ENCODE data around the gene NTN1.
"Not testable (repeated sequence)": the region's sequence is repeated elsewhere in the genome, so short reads cannot be mapped to it uniquely, and the experiment has no call there.

NTN1 gene

DNA sequence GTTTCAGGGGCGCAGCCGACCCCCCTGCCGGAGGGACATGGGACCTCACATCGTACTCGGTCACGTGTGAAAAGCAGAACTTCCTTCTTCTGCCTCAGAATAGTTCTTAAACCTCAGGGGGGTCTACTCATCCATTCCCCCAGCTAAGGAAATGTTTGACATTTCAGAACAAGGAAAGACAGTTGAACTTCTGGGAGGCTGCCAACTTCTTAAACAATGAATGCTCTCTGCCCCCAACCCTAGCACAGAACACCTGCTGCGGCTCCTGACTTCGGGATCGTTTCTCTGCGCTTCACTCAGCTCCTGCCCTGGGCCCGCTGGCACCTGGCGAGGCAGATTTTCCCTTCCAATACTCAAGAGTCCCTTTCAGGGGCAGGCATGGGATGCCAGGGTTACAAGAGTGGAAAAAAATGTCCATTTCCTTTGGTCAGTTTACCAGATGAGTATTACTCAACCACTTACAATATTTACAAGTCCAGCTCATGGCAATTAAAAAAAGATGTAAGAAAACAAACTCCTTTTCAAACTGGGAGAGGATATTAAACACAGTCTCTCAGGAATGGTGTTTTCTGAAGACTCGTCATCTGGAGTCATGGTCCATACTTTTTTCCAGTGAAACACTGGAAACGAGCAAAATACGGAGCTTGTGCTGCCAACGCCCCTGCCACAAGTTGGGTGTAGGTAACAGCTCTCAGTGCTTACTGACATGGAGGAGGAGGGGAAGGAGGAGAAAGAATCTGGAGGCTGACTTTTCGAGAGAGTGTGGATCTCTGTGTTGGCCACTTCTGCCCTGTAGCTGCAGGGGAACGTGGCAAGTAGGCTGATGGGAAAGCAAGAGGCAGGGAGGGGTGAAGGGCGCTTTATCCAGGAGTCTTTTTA, 235.7 kb downstream of the NTN1 start:
- FAIRE-seq = no peak
- DNase-seq (ENCODE audit: extremely low spot score, insufficient read length, low read depth) = no peak

DNA sequence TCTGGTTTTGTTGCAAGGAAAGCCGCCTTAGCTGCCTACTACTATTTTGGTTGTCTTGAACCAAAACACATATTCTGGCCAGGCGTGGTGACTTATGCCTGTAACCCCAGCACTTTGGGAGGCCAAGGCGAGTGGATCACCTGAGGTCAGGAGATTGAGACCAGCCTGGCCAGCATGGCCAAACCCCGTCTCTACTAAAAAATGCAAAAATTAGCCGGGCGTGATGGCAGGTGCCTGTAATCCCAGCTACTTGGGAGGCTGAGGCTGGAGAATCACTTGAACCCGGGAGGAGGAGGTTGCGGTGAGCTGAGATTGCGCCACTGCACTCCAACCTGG, 236.3 kb downstream of the NTN1 start:
- DNase-seq (ENCODE audit: extremely low spot score, insufficient read length, low read depth); FAIRE-seq: not testable (repeated sequence)

DNA sequence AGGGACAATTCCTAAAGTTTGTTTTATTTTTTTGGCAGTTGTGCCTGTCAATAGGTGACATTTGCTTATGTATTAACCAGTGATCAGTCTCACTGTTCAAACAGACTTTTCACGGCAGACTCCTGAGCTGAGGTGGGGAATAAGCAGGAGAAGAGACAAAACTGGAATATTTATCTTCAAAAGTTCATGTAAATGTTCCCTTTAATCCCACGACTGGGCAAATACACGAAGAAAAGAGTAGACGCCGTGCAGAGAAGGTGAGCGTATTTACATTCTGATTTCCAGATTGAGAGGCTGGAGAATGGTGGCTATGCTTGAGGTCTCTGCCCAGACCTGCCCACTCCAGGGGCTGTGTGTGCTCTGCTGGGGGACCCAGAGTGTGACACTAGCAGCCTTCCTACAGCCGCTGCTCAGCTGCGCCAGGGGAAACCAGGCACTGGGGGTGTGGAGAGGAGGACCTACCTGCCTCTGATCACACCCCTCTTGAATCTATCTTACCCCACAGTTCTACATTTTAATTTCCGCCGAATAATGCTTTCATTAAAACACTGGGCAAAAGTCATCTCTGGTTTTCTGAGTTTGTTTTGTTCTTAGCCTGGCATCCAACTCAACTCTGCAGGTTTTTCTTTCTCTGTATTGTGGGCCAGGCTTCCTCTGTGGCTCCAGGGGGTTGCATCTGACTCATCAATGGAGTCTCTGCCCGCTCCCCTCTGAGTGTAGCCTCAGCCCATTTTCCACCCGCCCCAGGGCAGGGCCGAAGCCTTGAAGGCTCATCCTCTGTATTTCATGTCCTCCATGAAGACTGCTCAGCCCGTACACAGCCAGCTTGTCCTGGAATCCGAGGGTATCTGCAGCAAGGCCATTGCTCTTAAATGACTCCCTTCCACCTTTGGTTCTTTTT, 237.1 kb downstream of the NTN1 start:
- DNase-seq (ENCODE audit: extremely low spot score, insufficient read length, low read depth) = no peak
- no peak for FAIRE-seq

DNA sequence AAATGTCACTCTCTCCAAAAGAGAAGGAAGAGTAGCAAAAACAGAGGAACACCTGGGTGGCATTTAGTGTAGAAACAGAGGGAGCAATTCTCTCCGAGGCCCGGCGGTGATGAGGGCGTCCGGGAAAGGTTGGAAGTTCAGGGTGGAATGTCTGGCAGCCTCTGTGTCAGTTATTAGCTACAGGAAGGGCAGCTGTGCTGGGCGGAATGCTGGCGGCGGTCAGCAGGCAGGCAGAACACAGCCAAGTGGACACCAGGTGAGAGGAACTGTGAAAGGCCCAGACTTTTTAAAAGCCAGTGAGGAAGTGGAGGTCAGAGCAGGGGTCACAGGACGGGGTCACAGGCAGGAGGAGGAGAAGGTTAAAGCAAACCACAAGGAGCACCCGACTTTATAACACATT, 238.1 kb downstream of the NTN1 start:
- FAIRE-seq (no peak), DNase-seq (ENCODE audit: extremely low spot score, insufficient read length, low read depth) (no peak)

DNA sequence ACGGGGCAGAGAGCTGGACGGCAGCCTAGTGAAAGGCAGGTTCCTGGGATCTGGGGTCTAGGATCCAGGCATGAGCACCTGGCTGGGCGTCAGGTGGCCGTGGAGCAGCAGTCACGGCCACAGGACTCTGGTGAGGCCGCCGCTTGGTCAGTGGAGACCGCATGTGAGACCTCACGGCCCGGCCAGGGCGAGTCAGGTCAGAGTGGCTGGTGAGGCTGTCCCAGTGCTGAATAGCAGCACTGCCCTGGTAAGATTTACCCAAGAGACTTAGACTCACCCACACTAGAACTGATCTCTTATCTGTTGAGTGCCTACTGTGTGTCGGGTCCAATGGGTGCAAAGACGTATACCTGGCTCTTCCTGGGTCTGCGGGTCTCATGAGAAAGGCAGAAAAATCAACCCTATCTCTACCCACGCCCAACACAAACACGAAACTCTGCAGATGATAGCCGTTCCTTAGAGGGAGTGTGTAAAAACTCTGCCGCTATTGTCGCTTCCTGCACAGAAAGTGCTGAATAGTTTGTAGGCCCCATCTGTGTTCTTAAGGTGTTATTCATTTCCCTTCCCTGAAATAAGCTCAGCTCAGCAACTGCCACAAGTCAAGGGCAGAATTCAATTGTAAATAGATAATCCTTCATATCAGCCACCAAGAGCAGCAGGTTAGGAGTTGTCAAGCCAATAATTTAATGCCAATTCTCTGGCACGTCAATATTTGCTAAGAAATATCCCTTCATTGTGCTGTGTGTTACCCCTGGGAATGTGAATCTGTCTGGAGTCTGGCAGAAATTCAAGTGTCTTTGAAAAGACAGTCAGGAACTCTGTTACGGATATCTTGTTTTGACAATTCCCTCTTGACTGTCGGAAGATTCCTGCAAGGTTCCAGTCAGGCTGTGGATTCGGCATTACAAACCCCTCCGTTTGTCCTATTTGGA, 240.0 kb downstream of the NTN1 start:
- DNase-seq (ENCODE audit: extremely low spot score, insufficient read length, low read depth) = no peak
- FAIRE-seq = no peak

DNA sequence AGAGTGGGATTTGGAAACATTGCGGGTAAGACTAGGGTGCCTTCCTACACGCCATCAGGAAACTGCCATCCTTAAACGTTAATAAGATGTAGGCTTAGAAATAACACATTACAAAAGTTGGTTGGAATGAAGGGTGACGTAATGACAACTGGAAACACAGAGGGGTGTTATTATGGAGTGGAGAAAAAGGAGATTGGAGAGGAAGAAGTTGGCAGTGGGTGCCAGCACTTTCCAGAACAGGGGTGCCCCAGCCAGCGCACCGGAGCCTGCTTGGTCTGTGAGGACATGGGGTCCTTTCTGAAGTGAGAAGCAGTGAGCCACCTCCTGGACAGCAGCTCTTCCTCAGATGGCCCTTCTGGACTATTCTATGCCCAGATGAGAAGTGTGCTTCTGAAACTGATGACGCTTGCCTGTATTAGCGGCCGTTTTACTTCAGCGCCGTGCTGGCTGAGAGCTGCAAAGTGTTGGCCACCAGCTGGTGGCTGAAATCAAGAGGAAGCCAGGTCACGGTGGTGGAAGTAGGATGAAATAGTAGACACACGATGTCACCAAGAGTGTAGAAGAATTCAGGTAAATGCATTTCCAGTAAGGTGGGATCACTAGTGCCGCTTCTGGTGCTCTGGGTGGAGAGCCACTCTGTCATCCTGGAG, 244.8 kb downstream of the NTN1 start:
- DNase-seq (ENCODE audit: extremely low spot score, insufficient read length, low read depth) = no peak
- FAIRE-seq = no peak

DNA sequence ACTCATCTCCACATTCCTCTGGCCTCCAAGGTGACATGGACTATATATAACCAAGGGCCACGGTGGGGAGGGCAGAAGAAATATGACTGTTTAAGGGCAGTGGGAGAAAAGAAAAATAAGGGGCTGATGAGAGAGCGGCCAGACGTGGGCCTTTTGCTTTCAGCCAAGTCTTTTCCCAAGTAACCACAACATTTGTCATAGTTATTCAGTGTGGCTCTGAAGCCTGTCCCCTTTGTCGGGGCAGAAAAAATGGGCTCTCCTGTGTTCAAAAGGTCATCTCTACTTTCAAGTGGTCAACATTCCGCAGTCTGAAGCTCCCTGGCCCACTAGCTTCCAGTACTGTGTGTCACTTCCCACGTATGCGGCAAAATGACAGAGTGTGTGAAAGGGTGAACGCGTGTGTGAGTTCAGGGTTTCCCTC, 245.4 kb downstream of the NTN1 start:
- DNase-seq (ENCODE audit: extremely low spot score, insufficient read length, low read depth) (no peak), FAIRE-seq (no peak)

DNA sequence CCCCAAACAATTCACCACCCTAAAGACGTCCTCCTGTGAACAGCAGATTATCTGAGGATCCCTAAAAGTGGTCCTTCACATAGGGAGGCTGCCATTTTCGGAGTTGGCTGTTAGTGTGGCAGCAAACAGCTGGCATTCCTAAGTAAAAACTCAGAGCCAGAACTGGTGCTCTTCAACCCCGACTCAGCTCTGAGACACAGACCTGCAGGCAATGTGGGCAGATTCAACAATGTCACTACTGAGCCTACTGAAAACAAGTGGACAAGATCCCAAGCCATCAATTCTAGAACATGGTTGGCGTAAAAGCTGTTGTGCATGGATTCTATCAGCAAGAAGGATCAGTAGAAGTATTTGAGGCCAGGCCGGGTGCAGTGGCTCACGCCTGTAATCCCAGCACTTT, 247.2 kb downstream of the NTN1 start:
- no peak for FAIRE-seq
- no peak for DNase-seq (ENCODE audit: extremely low spot score, insufficient read length, low read depth)

DNA sequence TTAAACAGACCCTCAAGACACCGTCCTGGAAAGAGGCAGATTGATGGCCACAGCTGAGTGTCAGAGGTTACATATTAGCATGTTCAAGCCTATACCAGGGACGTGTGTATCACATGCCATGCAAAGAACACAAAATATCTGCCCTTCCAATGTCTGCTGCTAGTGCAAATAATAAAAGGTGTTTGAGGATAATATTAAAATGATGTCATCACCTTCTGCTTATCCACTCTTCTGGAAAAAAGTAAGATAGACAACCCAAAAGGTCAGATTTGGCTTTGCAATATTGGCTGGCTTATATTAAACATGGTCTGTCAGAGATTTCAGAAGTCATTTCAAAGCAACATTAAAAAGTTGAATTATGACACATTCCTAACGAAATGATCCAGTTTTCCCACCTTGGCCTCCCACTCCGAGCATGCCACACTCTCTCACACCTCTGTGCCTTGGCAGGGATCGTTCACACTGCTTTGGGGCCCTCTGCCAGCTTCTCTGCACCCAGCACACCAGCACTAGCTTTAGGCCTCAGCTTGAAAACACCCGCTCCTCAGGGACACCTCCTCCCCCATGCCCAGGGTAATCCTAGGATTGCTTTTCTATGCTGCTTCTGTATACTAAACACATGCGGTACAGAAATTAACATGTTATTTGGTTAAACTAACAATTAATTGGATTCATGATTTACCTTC, 248.2 kb downstream of the NTN1 start:
- FAIRE-seq (no peak), DNase-seq (ENCODE audit: extremely low spot score, insufficient read length, low read depth) (no peak)

DNA sequence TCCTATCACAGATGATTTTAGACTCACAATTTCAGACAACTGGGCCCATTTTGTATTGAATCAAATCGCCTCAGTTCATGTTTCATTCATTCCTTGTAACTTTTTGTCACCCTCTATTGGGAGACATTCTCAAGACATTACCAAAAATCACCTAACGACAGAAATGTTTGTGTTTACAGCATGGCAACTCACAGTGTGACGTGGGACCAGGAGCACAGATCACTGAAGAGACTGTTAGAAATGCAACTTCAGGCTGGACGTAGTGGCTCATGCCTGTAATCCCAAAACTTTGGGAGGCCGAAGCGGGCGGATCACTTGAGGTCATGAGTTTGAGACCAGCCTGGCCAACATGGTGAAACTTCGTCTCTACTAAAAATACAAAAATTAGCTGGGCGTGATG, 249.6 kb downstream of the NTN1 start:
- no peak for FAIRE-seq
- no peak for DNase-seq (ENCODE audit: extremely low spot score, insufficient read length, low read depth)

DNA sequence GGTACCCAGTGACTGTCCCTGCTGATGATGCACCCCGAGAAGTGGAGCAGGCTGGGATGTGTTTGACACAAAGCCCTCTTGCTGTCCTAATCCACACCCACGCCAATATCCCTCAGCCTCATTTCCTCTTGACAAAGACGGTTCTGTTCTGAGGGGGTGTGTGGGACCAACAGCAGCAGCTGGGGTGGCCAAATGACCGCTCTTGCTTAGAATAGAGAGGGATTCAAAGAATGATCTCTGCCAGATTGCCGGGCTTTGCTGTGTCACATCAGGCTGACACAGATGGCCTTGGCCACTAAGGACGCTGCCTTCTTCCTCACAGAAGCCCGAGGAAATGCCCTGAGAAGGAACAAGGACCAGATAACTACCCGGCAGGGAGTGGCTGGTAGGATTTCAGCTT, 250.7 kb downstream of the NTN1 start:
- FAIRE-seq (no peak), DNase-seq (ENCODE audit: extremely low spot score, insufficient read length, low read depth) (no peak)

DNA sequence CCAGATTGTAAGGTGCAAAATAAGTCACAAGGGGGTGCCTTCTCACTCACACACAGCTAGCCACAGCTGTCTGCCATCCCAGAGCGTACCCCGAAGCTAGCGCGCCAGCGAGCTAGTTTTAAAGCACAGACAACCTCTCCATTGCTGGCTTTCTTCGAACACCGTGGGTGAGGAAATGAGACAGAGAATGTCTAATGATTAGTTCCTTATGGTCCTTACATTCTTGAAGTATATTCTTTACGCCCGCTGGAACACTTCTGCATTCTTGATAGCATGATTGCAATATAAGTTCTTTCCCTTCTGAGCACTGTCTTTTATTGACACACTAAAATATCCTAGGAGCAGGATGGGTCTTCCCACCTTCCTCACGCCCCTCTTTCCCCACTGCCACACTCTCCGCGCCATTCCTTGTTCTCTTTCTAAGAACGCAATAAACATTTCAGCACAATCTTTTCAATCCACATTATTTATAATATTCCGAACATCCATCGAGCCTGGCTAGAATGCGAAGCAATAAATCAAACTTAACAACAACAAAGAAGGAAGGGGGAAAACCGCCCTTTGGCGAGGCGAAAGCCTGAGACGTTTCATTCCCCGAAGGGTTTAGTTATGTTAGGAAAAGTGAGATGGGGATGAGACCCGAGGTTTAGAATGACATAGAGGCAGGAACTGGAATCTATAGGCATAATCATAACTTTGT, 251.3 kb downstream of the NTN1 start:
- no peak for FAIRE-seq
- no peak for DNase-seq (ENCODE audit: extremely low spot score, insufficient read length, low read depth)

DNA sequence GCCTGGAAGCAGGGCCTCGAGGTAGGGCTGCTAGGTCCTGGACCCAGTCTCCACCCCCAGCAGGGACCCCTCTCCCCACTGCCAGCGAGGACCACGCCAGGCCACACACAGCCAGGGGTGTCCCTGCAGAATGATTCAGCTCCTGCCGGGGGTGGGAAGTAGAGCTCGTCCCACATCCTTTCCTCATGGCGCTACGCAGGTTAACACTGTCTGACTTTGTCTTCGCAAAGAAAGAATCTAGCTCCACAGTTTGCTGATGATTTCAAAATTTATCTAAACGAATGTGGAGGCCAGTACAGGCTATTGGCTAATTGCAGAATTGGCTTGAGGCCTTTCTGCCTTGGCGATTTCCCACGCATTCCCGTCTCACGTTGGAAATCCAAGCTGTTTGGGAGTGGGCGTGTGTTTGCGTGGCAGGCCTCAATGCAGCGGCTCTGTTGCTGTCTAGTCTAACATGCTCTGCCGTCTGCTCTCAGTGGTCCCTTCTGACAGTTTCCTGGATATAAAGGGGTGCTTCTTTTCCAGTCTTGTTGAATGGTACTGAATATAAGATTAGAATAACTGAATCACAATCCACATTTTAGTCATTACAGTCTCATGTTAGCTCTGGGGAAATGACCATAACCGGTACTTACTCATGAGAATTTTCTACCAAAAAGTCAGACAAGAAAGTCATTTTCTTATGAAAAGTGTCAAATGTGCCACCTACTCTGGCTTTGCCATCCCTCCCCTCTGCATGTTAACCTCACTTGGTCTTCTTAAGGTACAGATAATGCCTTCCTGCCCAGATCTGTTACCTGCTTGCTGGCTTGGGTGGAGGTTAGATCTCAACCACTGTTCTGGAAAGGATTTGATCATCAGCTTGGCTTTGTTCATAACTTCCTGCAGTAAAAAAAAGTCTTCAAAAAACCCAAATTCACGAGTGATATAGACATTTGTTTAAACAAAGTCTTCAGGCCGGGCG, 252.4 kb downstream of the NTN1 start:
- FAIRE-seq = no peak
- no peak for DNase-seq (ENCODE audit: extremely low spot score, insufficient read length, low read depth)

DNA sequence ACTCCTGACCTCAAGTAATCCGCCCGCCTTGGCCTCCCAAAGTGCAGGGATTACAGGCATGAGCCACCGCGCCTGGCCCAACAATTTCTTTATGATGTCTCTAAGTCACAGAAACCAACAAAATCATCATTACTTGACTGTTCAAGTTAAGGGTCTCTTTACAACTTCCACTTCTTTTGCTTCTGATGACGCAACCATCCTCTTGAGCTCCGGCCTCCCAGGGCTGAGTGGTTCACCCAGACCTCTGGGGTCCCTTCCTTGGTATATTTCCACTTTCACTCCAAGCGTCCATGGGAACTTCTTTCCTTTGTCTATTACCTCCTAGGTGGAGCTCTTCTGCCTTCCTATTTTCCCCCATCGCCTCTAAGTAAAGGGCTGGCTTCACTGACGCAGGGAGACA, 253.7 kb downstream of the NTN1 start:
- no peak for FAIRE-seq
- DNase-seq (ENCODE audit: extremely low spot score, insufficient read length, low read depth) = no peak

DNA sequence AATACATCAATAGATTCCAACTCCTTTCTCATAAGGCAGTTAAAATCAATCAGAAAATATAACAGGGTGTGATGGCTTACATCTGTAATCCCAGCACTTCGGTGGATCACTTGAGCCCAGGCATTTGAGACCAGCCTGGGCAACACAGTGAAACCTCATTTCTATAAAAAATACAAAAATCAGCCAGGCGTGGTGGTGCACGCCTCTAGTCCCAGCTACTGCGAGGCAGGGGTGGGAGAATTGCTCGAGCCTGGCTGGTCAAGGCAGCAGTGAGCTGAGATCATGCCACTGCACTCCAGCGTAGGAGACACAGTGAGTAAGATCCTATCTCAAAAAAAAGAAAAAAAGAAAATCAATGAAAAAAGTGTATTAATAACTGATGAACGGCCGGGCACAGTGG, 258.6 kb downstream of the NTN1 start:
- FAIRE-seq (no peak), DNase-seq (ENCODE audit: extremely low spot score, insufficient read length, low read depth) (no peak)

DNA sequence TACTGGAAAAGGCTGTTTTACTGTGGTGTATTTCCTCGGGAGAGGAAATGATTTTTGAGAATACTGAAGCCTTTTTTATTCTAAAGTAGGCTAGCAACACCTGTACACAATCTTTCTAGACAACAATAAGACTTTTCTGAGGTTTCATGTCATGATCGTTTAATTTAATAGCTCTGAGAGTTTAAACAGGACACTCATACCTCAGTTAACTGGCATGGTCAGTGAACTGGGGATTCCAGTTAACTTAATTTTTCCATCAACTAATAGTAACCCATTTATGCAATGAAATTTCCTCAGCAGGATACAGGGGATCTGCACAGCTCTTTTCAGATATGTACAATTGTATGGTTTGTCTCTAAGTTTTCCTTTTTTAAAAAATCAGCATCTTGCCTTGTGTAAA, 262.6 kb downstream of the NTN1 start:
- FAIRE-seq = no peak
- no peak for DNase-seq (ENCODE audit: extremely low spot score, insufficient read length, low read depth)

DNA sequence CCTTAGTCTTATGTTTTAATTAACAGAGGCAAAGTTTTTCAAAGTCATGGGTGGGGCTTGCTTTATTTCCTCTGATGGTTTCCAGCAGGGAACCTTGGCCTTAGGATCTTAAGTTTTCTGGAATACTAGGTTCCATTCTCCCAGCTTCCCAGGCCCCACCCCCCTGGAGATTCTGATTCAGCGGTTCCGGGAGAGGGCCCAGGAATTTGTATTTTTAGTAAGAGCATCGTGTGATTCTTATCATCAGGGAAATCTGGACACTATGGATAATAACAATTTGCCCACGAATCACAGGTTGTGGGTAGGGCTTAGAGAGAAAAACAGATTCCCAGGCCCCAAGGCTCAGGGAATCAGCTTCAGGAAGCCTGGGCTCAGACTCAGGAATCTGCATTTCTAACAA, 263.6 kb downstream of the NTN1 start:
- DNase-seq (ENCODE audit: extremely low spot score, insufficient read length, low read depth) (no peak), FAIRE-seq (no peak)
